Measurements from ENCODE around the gene SGCA. TPM values are rescaled to one million over a fixed set of nuclear protein-coding genes. Genes with fewer than 3 reads are reported as not detected.

SGCA gene
- 1.7 and 2.2 TPM in 2 replicates for total RNA-seq

DNA sequence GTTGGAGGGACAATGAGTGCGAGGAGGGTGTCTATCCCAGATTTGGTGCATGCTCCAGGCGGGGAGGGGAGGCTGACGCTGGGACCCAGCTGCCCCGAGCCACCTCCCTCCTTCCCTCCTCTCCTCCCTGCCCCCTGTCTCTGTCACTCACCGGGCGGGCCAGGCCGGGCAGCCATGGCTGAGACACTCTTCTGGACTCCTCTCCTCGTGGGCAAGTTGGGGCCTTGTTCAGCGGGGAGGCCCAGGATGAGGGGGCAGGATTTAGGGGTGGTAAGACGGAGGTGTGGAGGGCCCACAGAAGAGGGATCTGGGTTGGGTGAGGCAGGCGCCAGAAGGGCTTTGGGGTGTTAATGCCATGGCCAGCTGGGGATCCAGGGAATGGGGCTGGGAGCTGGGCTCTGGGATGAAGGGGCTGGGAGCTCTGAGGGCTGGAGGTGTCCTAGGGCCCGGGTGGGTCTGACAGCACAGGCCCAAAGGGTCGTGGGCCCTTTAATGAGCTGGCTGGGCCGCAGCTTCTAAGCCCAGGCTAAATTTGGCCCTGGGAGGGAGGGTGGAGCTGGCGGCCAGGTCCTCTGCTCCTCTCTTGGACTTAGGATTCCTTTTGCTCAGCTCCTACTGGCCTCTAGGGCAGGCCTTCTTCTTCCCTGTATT, at the start of gene SGCA:
TSS of gene SGCA (plus strand) at position 139 of the 651 bp plus-strand sequence. CDS start at position 175, 36 bp downstream.
- H3K27ac Mint-ChIP-seq = no peak within 1 kb of the TSS

DNA sequence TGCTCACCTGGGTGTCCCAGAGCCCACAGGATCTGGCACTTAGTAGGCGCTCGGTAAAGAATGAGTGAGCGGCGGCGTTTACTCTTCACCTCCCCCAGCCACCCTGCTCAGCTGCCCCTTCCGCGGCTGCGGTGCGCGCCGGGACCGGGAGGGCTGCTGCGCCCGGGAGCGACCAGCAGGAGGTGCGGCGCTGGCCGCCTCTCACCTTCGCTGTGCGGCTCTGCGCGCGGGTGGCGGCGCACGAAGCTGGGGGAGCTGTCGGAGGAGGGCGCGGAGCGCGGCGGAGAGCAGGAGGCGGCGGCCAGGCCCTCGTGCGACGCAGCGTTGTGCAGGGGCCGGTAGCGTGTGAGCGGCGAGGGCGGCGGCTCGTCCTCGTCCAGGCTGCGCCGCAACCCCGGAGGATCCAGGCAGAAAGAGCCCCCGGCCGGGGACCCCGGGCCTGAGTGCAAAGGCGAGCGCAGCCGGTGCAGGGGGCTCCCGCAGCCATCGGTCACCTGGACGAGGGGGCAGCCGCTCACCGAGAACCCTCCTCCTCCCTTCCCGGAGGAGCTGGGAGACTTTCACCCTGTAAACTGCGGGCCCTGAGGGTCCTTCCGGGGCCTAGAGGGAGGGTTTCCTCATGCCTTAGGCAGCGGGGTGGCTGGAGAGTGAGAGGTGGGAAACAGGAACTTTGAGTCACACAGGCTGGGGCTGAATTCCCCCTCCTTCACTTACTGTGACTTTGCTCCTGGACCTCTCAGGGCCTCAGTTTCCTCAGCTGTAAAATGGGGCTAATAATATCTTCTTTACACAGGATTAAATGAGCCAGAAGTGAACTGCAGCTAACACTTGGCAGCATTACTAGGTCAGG, 48.4 kb upstream of the SGCA start:
- POLR2A ChIA-PET = interaction anchor here (0.9 to 1.8 kb wide), 4 partner anchors 10 to 31 kb away, joined by 3 to 10 read pairs (median 5); partner anchors contain the start of gene SAMD14

More for the DNA sequence above, at the start of gene SGCA:
- Mint-ChIP-seq H3K36me3 (ENCODE audit: low read depth) (no peaks in the 10 kb centered on the region), H3K4me1 (peaks cover 56% of the 10 kb centered on the region), H3K27me3 (no peaks in the 10 kb centered on the region), H3K9me3 (no peaks in the 10 kb centered on the region), H3K4me3 (no peak within 1 kb of the TSS)
- TF ChIP-seq, protein P1, sequence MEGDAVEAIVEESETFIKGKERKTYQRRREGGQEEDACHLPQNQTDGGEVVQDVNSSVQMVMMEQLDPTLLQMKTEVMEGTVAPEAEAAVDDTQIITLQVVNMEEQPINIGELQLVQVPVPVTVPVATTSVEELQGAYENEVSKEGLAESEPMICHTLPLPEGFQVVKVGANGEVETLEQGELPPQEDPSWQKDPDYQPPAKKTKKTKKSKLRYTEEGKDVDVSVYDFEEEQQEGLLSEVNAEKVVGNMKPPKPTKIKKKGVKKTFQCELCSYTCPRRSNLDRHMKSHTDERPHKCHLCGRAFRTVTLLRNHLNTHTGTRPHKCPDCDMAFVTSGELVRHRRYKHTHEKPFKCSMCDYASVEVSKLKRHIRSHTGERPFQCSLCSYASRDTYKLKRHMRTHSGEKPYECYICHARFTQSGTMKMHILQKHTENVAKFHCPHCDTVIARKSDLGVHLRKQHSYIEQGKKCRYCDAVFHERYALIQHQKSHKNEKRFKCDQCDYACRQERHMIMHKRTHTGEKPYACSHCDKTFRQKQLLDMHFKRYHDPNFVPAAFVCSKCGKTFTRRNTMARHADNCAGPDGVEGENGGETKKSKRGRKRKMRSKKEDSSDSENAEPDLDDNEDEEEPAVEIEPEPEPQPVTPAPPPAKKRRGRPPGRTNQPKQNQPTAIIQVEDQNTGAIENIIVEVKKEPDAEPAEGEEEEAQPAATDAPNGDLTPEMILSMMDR (IDR thresholded peaks at IDR 0.05) = no peak
- ChIA-PET CTCF (interaction anchor here (1.1 kb wide), 1 partner anchor 49 kb away, joined by 6 read pairs; no protein-coding TSS in a partner anchor), POLR2A (interaction anchor here (1.0 kb wide), 1 partner anchor 18 kb away, joined by 4 read pairs; no protein-coding TSS in a partner anchor)
- intact Hi-C loops (cut with micrococcal nuclease) = loop anchor here (10.0 kb wide), 1 partner anchor 141 kb away; no protein-coding TSS in a partner anchor
- no peak for DNase-seq
- ATAC-seq (ENCODE audit: low read depth) = no peak

DNA sequence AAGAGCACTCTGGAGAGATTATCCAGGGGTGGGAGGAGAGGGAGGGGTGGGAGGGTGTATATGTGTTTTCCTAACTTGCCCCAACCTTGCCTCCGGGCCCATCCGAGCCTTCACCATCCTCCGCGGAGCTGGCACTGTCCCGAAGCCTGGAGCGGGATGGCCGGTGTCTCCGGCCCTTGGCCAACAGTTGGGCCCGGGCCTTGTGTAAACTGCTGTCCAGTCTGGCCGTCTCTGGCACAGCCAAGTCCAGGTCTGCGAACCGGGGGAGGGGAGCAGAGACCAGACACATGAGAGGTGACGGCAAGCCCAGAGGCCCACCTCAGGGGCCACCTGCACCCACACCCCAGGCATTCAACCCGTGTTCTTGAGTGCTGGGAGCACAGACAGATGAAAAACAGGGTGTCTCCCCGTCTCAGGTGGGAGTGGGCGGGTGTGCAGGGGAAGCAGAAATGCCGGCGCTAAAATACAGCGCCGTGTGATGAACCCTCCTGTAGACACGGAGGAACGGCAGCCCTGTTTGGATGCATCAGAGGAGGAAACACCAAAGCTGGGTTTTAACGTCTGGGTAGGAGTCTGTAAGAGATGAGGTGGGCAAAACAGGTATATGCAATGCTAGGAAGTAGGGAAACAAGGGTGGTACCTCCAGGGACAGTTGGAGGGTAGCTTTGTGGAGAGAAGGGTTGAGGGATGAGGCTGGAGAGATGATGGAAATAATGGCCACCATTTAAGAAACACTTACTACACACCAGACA, 47.6 kb upstream of the SGCA start:
- Mint-ChIP-seq H3K9me3 (no peaks in the 10 kb centered on the region), H3K36me3 (ENCODE audit: low read depth) (no peaks in the 10 kb centered on the region), H3K4me1 (peaks cover 14% of the 10 kb centered on the region), H3K27ac (no peak overlapping the region), H3K4me3 (no peak overlapping the region), H3K27me3 (peaks cover 45% of the 10 kb centered on the region)
- ChIA-PET POLR2A (interaction anchor here (0.9 to 1.8 kb wide), 3 partner anchors 10 to 14 kb away, joined by 3 to 6 read pairs (median 4); partner anchors contain the start of gene SAMD14), CTCF (interaction anchor here (1.3 to 3.1 kb wide), 10 partner anchors 22 to 156 kb away, joined by 3 to 18 read pairs (median 9); partner anchors contain the start of genes SGCA and TMEM92)
- TF ChIP-seq, protein P1 (IDR thresholded peaks at IDR 0.05) = no peak
- no peak for DNase-seq
- intact Hi-C loops (cut with micrococcal nuclease) = no loop called here
- ATAC-seq (ENCODE audit: low read depth) = no peak

More for the DNA sequence above, 48.4 kb upstream of the SGCA start:
- ATAC-seq (ENCODE audit: low read depth) = peak; percentile 97
- Mint-ChIP-seq H3K4me1 (peaks cover 14% of the 10 kb centered on the region), H3K4me3 (peak overlapping the region; percentile 62), H3K9me3 (no peaks in the 10 kb centered on the region), H3K27ac (no peak overlapping the region), H3K27me3 (peaks cover 42% of the 10 kb centered on the region), H3K36me3 (ENCODE audit: low read depth) (no peaks in the 10 kb centered on the region)
- TF ChIP-seq, protein P1 (IDR thresholded peaks at IDR 0.05) = no peak
- peak; percentile 63 for DNase-seq
- intact Hi-C loops (cut with micrococcal nuclease) = loop anchor here (1.0 to 2.0 kb wide), 4 partner anchors 13 to 180 kb away; partner anchors contain the start of genes PDK2 and SAMD14
- CTCF ChIA-PET = interaction anchor here (0.6 to 3.1 kb wide), 18 partner anchors 15 to 179 kb away, joined by 3 to 18 read pairs (median 6); partner anchors contain the start of genes SGCA and TMEM92

DNA sequence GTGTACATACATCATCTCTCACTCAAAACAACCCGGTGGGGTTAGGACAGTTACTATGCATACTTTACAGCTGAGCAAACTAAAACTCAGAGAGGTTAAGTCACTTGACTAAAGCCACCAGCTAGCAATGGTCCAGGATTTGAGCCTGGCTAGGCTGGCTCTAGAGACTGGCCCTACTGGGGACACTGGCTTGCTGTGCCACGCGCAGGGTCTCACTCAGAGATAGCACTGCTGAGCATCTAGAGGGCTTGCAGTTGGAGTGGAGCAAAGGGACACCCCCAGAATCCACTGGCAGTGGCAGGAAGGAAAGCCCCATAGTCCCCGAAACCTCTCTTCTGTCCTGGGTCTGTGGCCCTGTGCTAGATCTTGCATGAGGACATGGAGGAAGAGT, 47.0 kb upstream of the SGCA start:
- ChIA-PET CTCF (interaction anchor here (1.5 kb wide), 1 partner anchor 20 kb away, joined by 5 read pairs; no protein-coding TSS in a partner anchor), POLR2A (interaction anchor here (0.6 to 1.7 kb wide), 2 partner anchors 9 to 34 kb away, joined by 3 to 4 read pairs; no protein-coding TSS in a partner anchor)
- TF ChIP-seq, protein P1 (IDR thresholded peaks at IDR 0.05) = no peak
- peaks cover 43% of the 10 kb centered on the region for H3K27me3 Mint-ChIP-seq
- intact Hi-C loops (cut with micrococcal nuclease) = no loop called here
- peaks cover 14% of the 10 kb centered on the region for H3K4me1 Mint-ChIP-seq
- no peak for DNase-seq
- no peaks in the 10 kb centered on the region for H3K9me3 Mint-ChIP-seq
- no peak for ATAC-seq (ENCODE audit: low read depth)
- H3K36me3 Mint-ChIP-seq (ENCODE audit: low read depth) = no peaks in the 10 kb centered on the region
- H3K27ac Mint-ChIP-seq = no peak overlapping the region
- no peak overlapping the region for H3K4me3 Mint-ChIP-seq

All from activated B cell treated with CpG ODN at 0.5 μM for 24 hours (primary cell).